ENCODE data around the gene PLP2. TPM values are rescaled to one million over a fixed set of nuclear protein-coding genes. Genes with fewer than 3 reads are reported as not detected.

PLP2 gene
- total RNA-seq, 6 experiments from 2014 or later, result 163 to 214 (median 178) TPM

GRCh38 chrX:49199315-49199595 lies 27.6 kb downstream of the PLP2 start:
- H3K27me3 Mint-ChIP-seq (ENCODE audit: insufficient read depth), result peaks cover 2% of the 10 kb centered on the region; the same call in 1 of the 2 replicates
- no peak overlapping the region for H3K27ac Mint-ChIP-seq
- no peak overlapping the region for H3K4me3 Mint-ChIP-seq
- H3K9me3 Mint-ChIP-seq, result no peaks in the 10 kb centered on the region
- no peak for TF ChIP-seq CTCF (IDR thresholded peaks at IDR 0.05)
- no peaks in the 10 kb centered on the region for H3K36me3 Mint-ChIP-seq (ENCODE audit: low read depth)
- no peak for DNase-seq
- H3K4me1 Mint-ChIP-seq (ENCODE audit: low read depth), result peaks cover 7% of the 10 kb centered on the region; the same call in 1 of the 2 replicates

GRCh38 chrX:49199906-49200771 lies 28.4 kb downstream of the PLP2 start, which contains the start of gene SYP:
SYP (minus strand) TSS chrX:49200193; CDS start chrX:49200186, 7 bp downstream.
- peak; percentile 81 for DNase-seq
- Mint-ChIP-seq H3K36me3 (ENCODE audit: low read depth) (no peaks in the 10 kb centered on the region), H3K27me3 (ENCODE audit: insufficient read depth) (peaks cover 2% of the 10 kb centered on the region; the same call in 1 of the 2 replicates), H3K4me1 (ENCODE audit: low read depth) (peaks cover 6% of the 10 kb centered on the region; the same call in 1 of the 2 replicates), H3K27ac (peak within 1 kb of the TSS; percentile 24; the same call in 1 of the 2 replicates), H3K9me3 (no peaks in the 10 kb centered on the region), H3K4me3 (peak within 1 kb of the TSS; percentile 57)
- no peak for TF ChIP-seq CTCF (IDR thresholded peaks at IDR 0.05)

GRCh38 chrX:49202022-49202421 lies 30.3 kb downstream of the PLP2 start:
- H3K4me1 Mint-ChIP-seq (ENCODE audit: low read depth), result no peaks in the 10 kb centered on the region
- H3K36me3 Mint-ChIP-seq (ENCODE audit: low read depth), result no peaks in the 10 kb centered on the region
- no peak for TF ChIP-seq CTCF (IDR thresholded peaks at IDR 0.05)
- H3K9me3 Mint-ChIP-seq, result no peaks in the 10 kb centered on the region
- H3K27ac Mint-ChIP-seq, result no peak overlapping the region
- DNase-seq, result no peak
- no peak overlapping the region for H3K4me3 Mint-ChIP-seq
- peaks cover 2% of the 10 kb centered on the region; the same call in 1 of the 2 replicates for H3K27me3 Mint-ChIP-seq (ENCODE audit: insufficient read depth)

GRCh38 chrX:49203536-49203935 lies 31.8 kb downstream of the PLP2 start:
- no peak for TF ChIP-seq CTCF (IDR thresholded peaks at IDR 0.05)
- H3K9me3 Mint-ChIP-seq, result no peaks in the 10 kb centered on the region
- no peak overlapping the region for H3K27ac Mint-ChIP-seq
- H3K4me3 Mint-ChIP-seq, result no peak overlapping the region
- H3K4me1 Mint-ChIP-seq (ENCODE audit: low read depth), result no peaks in the 10 kb centered on the region
- peaks cover 2% of the 10 kb centered on the region; the same call in 1 of the 2 replicates for H3K27me3 Mint-ChIP-seq (ENCODE audit: insufficient read depth)
- no peak for DNase-seq
- H3K36me3 Mint-ChIP-seq (ENCODE audit: low read depth), result no peaks in the 10 kb centered on the region

- Mint-ChIP-seq H3K27me3 (ENCODE audit: insufficient read depth) (peaks cover 2% of the 10 kb centered on the region; the same call in 1 of the 2 replicates), H3K4me3 (no peak overlapping the region), H3K4me1 (ENCODE audit: low read depth) (no peaks in the 10 kb centered on the region), H3K27ac (no peak overlapping the region), H3K9me3 (no peaks in the 10 kb centered on the region), H3K36me3 (ENCODE audit: low read depth) (no peaks in the 10 kb centered on the region)
- TF ChIP-seq CTCF (IDR thresholded peaks at IDR 0.05), result no peak
- no peak for DNase-seq
Measured at GRCh38 chrX:49204017-49204416, 32.3 kb downstream of the PLP2 start.

All from HFFc6 (cell line).